IMR-90 (cell line): ENCODE measurements around the gene HOXB9. TPM values are rescaled to one million over a fixed set of nuclear protein-coding genes. Genes with fewer than 3 reads are reported as not detected.

ENCODE experiments used
- ATAC-seq: fragments of 200-7000 bp; cut with Tn5 transposase; 2 replicates; pipeline ENCODE4 v1.9.1; 2020; ENCODE audit warnings: low read depth, mild to moderate bottlenecking, moderate library complexity
- BruUV-seq: library from RNA; stranded (reverse); fragments of 400-500 nt; replicated peaks from 2 replicates; lab custom pipeline; 2021; lab: Mats Ljungman, UMichigan
- CTCF ChIA-PET: fragments of 300-600 bp; formaldehyde crosslinking; extraction: SDS; loops from one replicate; lab custom pipeline; 2021; ENCODE audit warnings: antibody characterized with exemption; lab: Yijun Ruan, JAX
- POLR2A ChIA-PET: fragments of 300-600 bp; sonication (Branson Sonifier 250); formaldehyde crosslinking; loops from one replicate; lab custom pipeline; 2022; ENCODE audit warnings: antibody characterized with exemption; ENCODE audit not compliant: unreplicated experiment; lab: Charles Lee
- DNase-seq: peaks from one replicate; pipeline ENCODE4 v3.0.0; 2013
- H2AFZ ChIP-seq: replicated peaks from 2 replicates; pipeline ENCODE3; 2013; ENCODE audit warnings: low read length, mild to moderate bottlenecking; ENCODE audit not compliant: poor library complexity
- H2AK5ac ChIP-seq: 2 replicates; pipeline ENCODE4 v1.6.1; 2013; ENCODE audit warnings: low read depth, low read length, inconsistent platforms
- H2AK9ac ChIP-seq: replicated peaks from 2 replicates; pipeline ENCODE3; 2013; ENCODE audit warnings: mild to moderate bottlenecking, low read depth, low read length, moderate library complexity; ENCODE audit not compliant: poor library complexity
- H2BK120ac ChIP-seq: 2 replicates; pipeline ENCODE4 v1.6.1; 2013; ENCODE audit warnings: low read depth, low read length, inconsistent platforms
- H2BK15ac ChIP-seq: 3 replicates; pipeline ENCODE4 v1.6.1; 2013; ENCODE audit warnings: low read depth, low read length, inconsistent platforms
- H2BK20ac ChIP-seq: 2 replicates; pipeline ENCODE4 v1.6.1; 2013; ENCODE audit warnings: low read depth, mild to moderate bottlenecking, inconsistent platforms, low read length, moderate library complexity
- H2BK5ac ChIP-seq: 2 replicates; pipeline ENCODE4 v1.6.1; 2013; ENCODE audit warnings: mild to moderate bottlenecking, low read depth, low read length, inconsistent platforms; ENCODE audit not compliant: poor library complexity, severe bottlenecking
- H3K14ac ChIP-seq: replicated peaks from 2 replicates; pipeline ENCODE4 v1.6.1; 2013; ENCODE audit warnings: low read depth, low read length, inconsistent platforms
- H3K18ac ChIP-seq: 2 replicates; pipeline ENCODE4 v1.6.1; 2013; ENCODE audit warnings: low read depth, low read length, control low read depth
- H3K23ac ChIP-seq: 2 replicates; pipeline ENCODE4 v1.6.1; 2013; ENCODE audit warnings: low read depth, low read length, inconsistent platforms
- H3K27ac ChIP-seq: 2 replicates; pipeline ENCODE4 v1.5.1; 2013; ENCODE audit warnings: mild to moderate bottlenecking, control low read depth, low read length; ENCODE audit not compliant: insufficient read depth
- H3K27me3 ChIP-seq: 2 replicates; pipeline ENCODE4 v1.6.1; 2013; ENCODE audit warnings: low read length; ENCODE audit not compliant: control insufficient read depth, insufficient read depth
- H3K36me3 ChIP-seq: 2 replicates; pipeline ENCODE4 v1.6.1; 2013; ENCODE audit warnings: low read length, mixed read lengths; ENCODE audit not compliant: control insufficient read depth, insufficient read depth
- H3K4ac ChIP-seq: 2 replicates; pipeline ENCODE4 v1.6.1; 2013; ENCODE audit warnings: low read depth, low read length, inconsistent platforms
- H3K4me1 ChIP-seq: 2 replicates; pipeline ENCODE4 v1.6.1; 2013; ENCODE audit warnings: low read length, mixed read lengths; ENCODE audit not compliant: control insufficient read depth, insufficient read depth
- H3K4me2 ChIP-seq: 2 replicates; pipeline ENCODE4 v1.6.1; 2013; ENCODE audit warnings: low read depth, mild to moderate bottlenecking, control low read depth, low read length, moderate library complexity
- H3K4me3 ChIP-seq: 2 replicates; pipeline ENCODE4 v1.5.1; 2013; ENCODE audit warnings: low read depth, mild to moderate bottlenecking, control low read depth, low read length, moderate library complexity; ENCODE audit not compliant: insufficient read depth
- H3K56ac ChIP-seq: 2 replicates; pipeline ENCODE4 v1.6.1; 2013; ENCODE audit warnings: low read length, inconsistent platforms; ENCODE audit not compliant: insufficient read depth; ENCODE audit errors: extremely low read depth
- H3K79me1 ChIP-seq, 2 experiments: 2 replicates each; pipeline ENCODE4 v1.6.1; 2013; ENCODE audit warnings: low read length in 2 of 2, inconsistent platforms in 1 of 2, low read depth in 1 of 2
- H3K9ac ChIP-seq: 2 replicates; pipeline ENCODE4 v1.6.1; 2013; ENCODE audit warnings: low read depth, low read length, control low read depth
- H3K9me1 ChIP-seq: 2 replicates; pipeline ENCODE4 v1.6.1; 2013; ENCODE audit warnings: low read length, inconsistent platforms; ENCODE audit not compliant: insufficient read depth
- H3K9me3 ChIP-seq: 2 replicates; pipeline ENCODE4 v1.6.1; 2013; ENCODE audit warnings: low read length; ENCODE audit not compliant: control insufficient read depth, insufficient read depth
- H4K20me1 ChIP-seq: 2 replicates; pipeline ENCODE4 v1.6.1; 2013; ENCODE audit warnings: low read length, inconsistent platforms; ENCODE audit not compliant: insufficient read depth
- H4K5ac ChIP-seq: 2 replicates; pipeline ENCODE4 v1.6.1; 2013; ENCODE audit warnings: mild to moderate bottlenecking, low read depth, low read length, control low read depth
- H4K8ac ChIP-seq, 2 experiments: 2 replicates each; pipeline ENCODE4 v1.6.1; 2013; ENCODE audit warnings: low read depth in 2 of 2, low read length in 2 of 2, control low read depth in 1 of 2, inconsistent platforms in 1 of 2
- H4K91ac ChIP-seq: 2 replicates; pipeline ENCODE4 v1.6.1; 2013; ENCODE audit warnings: low read depth, low read length, inconsistent platforms; ENCODE audit not compliant: insufficient read depth
- BHLHE40 ChIP-seq: fragments of 150-350 bp; IDR thresholded peaks from 2 replicates; pipeline ENCODE4 v1.6.1; 2016; ENCODE audit warnings: mild to moderate bottlenecking, low read depth, low read length
- CEBPB ChIP-seq: IDR thresholded peaks from 2 replicates; pipeline ENCODE4 v1.6.1; 2012; ENCODE audit warnings: low read depth, low read length, improper control_type of control experiment
- CHD1 ChIP-seq: IDR thresholded peaks from 2 replicates; pipeline ENCODE4 v1.6.1; 2012; ENCODE audit warnings: low read depth, low read length, improper control_type of control experiment
- CTCF ChIP-seq: conservative IDR thresholded peaks from 2 replicates; pipeline ENCODE4 v1.5.1; 2012; ENCODE audit warnings: mild to moderate bottlenecking, low read depth, low read length, improper control_type of control experiment
- ELK1 ChIP-seq: fragments of 150-350 bp; IDR thresholded peaks from 2 replicates; pipeline ENCODE4 v1.6.1; 2016; ENCODE audit warnings: low read depth, mild to moderate bottlenecking, low read length, moderate library complexity, borderline replicate concordance
- FOS ChIP-seq: fragments of 150-350 bp; IDR thresholded peaks from 2 replicates; pipeline ENCODE4 v1.6.1; 2016; ENCODE audit warnings: low read depth, low read length
- MAFK ChIP-seq: IDR thresholded peaks from 2 replicates; pipeline ENCODE4 v1.6.1; 2012; ENCODE audit warnings: low read depth, low read length, improper control_type of control experiment
- MAZ ChIP-seq: IDR thresholded peaks from 2 replicates; pipeline ENCODE4 v1.6.1; 2012; ENCODE audit warnings: low read depth, mild to moderate bottlenecking, low read length, improper control_type of control experiment, moderate library complexity, borderline replicate concordance
- MXI1 ChIP-seq: IDR thresholded peaks from 2 replicates; pipeline ENCODE4 v1.6.1; 2012; ENCODE audit warnings: low read depth, mild to moderate bottlenecking, low read length, moderate library complexity, borderline replicate concordance
- NFE2L2 ChIP-seq: fragments of 150-350 bp; IDR thresholded peaks from 2 replicates; pipeline ENCODE4 v1.6.1; 2016; ENCODE audit warnings: low read depth, mild to moderate bottlenecking, low read length
- POLR2A ChIP-seq: IDR thresholded peaks from 2 replicates; pipeline ENCODE4 v1.6.1; 2012; ENCODE audit warnings: mild to moderate bottlenecking, low read depth, low read length
- RAD21 ChIP-seq: IDR thresholded peaks from 2 replicates; pipeline ENCODE4 v1.6.1; 2012; ENCODE audit warnings: low read length, improper control_type of control experiment
- RCOR1 ChIP-seq: IDR thresholded peaks from 2 replicates; pipeline ENCODE4 v1.6.1; 2012; ENCODE audit warnings: mild to moderate bottlenecking, low read length, improper control_type of control experiment; ENCODE audit not compliant: insufficient replicate concordance
- RFX5 ChIP-seq: IDR thresholded peaks from 2 replicates; pipeline ENCODE4 v1.8.0; 2012; ENCODE audit warnings: low read depth, mild to moderate bottlenecking, low read length, moderate library complexity
- SMC3 ChIP-seq: fragments of 150-350 bp; IDR thresholded peaks from 2 replicates; pipeline ENCODE4 v1.6.1; 2016; ENCODE audit warnings: low read depth, mild to moderate bottlenecking, antibody characterized with exemption, low read length, moderate library complexity
- USF2 ChIP-seq: fragments of 150-350 bp; IDR thresholded peaks from 2 replicates; pipeline ENCODE4 v1.6.1; 2017; ENCODE audit warnings: mild to moderate bottlenecking, antibody characterized with exemption, low read length, low read depth
- WGBS, 2 experiments: methylation state at CpG; one replicate each; pipeline versions ENCODE4 v1.1.5 to v1.1.7; 2013; ENCODE audit warnings: missing lambda C conversion rate in 2 of 2; ENCODE audit not compliant: insufficient read length in 1 of 2; ENCODE audit errors: extremely low coverage in 2 of 2; 5-methylcytosine and 5-hydroxymethylcytosine counted together
- dilution Hi-C: fragments of 300-500 bp; cut with HindIII; formaldehyde crosslinking; loops from one replicate; pipeline ENCODE4 v1.14.3; 2018; ENCODE audit warnings: low sequenced_read_pairs; ENCODE audit not compliant: unreplicated experiment
- in situ Hi-C: fragments of 300-500 bp; cut with MboI; formaldehyde crosslinking; loops from 3 replicates; pipeline ENCODE4 v1.14.3; 2019; ENCODE audit warnings: low sequenced_read_pairs, inconsistent platforms, mixed read lengths
- intact Hi-C: fragments of 100-400 bp; cut with micrococcal nuclease; formaldehyde crosslinking; loops from 2 replicates; pipeline ENCODE4 v1.10.0; 2022
- polyA plus RNA-seq, 3 experiments: library from polyadenylated mRNA; depleted of rRNA; stranded (reverse); fragments of >200 nt; gene quantifications; 2 replicates each; pipeline ENCODE4 v1.2.3, GENCODE V29; 2012; ENCODE audit warnings: low replicate concordance in 1 of 3
- total RNA-seq: library from RNA; depleted of rRNA; stranded (reverse); fragments of >200 nt; gene quantifications from 2 replicates; pipeline ENCODE4 v1.2.3, GENCODE V29; 2012

HOXB9 gene
- total and polyA plus RNA-seq, 2 of the 4 experiments (the other 2 are of a cell fraction) = 0.05 TPM; not detected in 1

GRCh38 chr17:48639136-48639535, 13.0 kb upstream of the HOXB9 start:
- ChIA-PET POLR2A (no interaction called here), CTCF (no interaction called here)
- 0% methylated on average over 2 of the region's 5 CpGs; no CpG with 5 or more reads in 1 of the 2 experiments for WGBS, 2 experiments
- ATAC-seq = no peak
- Histone ChIP-seq H2AK9ac (no peak overlapping the region), H3K9ac (no peak overlapping the region), H3K18ac (no peak overlapping the region), H3K4me1 (no peaks in the 10 kb centered on the region), H3K4me3 (no peak overlapping the region), H2AK5ac (no peak overlapping the region), H4K91ac (no peak overlapping the region), H3K9me3 (peaks cover 14% of the 10 kb centered on the region), H3K4ac (no peak overlapping the region), H3K27ac (no peak overlapping the region), H2BK15ac (no peak overlapping the region), H2AFZ (no peak overlapping the region), H3K14ac (no peak overlapping the region), H2BK20ac (no peak overlapping the region), H4K8ac (no peak overlapping the region), H2BK5ac (no peak overlapping the region), H2BK120ac (no peak overlapping the region), H3K56ac (no peak overlapping the region), H3K23ac (no peak overlapping the region), H3K27me3 (peaks cover 99% of the 10 kb centered on the region), H4K5ac (no peak overlapping the region), H3K9me1 (no peaks in the 10 kb centered on the region), H4K20me1 (no peaks in the 10 kb centered on the region; the same call in 1 of the 2 replicates), H3K79me1 (no peaks in the 10 kb centered on the region), H3K4me2 (no peak overlapping the region), H3K36me3 (no peaks in the 10 kb centered on the region)
- dilution Hi-C loops (no loop called here), intact Hi-C loops (no loop called here), in situ Hi-C loops (no loop called here)
- DNase-seq = no peak
- no TSS peak for BruUV-seq
- TF ChIP-seq MAFK = no peak
- TF ChIP-seq CEBPB = no peak
- TF ChIP-seq RAD21 = no peak
- TF ChIP-seq MAZ = no peak
- TF ChIP-seq SMC3 = no peak
- TF ChIP-seq MXI1 = no peak
- TF ChIP-seq RFX5 = no peak
- no peak for TF ChIP-seq NFE2L2
- no peak for TF ChIP-seq FOS
- no peak for TF ChIP-seq USF2
- no peak for TF ChIP-seq CTCF
- TF ChIP-seq CHD1 = no peak
- no peak for TF ChIP-seq POLR2A
- TF ChIP-seq BHLHE40 = no peak
- TF ChIP-seq RCOR1 = no peak
- TF ChIP-seq ELK1 = no peak
